Measurements from ENCODE around the gene CTBP2. TPM values are rescaled to one million over a fixed set of nuclear protein-coding genes. Genes with fewer than 3 reads are reported as not detected.

Gene CTBP2
- total RNA-seq, 4 donors from 2014 or later = 65.9 to 129 (median 71.2) TPM

DNA sequence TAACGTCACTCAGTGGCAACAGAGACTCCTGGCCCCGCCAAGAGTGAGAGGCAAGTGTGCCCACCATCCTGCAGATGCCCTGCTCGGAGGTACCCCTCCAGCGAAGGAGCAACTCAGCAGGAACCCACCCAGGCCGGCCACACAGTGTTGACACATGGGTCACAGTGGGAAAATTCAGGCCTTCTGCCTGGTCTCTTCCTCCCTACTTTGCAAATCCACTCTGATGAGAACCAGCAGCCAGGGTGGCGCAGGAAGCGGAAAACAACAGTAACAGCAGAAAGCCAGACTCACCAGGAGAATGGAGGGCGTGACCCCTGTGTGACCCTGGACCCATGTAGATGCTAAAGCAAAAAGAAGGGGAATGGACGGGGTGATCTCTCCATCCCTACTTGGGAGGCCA is 53.8 kb downstream of the CTBP2 start:
- DNase-seq = no peak
- intact Hi-C loops (cut with DNase I; ENCODE audit: low total_unique reads) = no loop called here
- Histone ChIP-seq H3K27ac (no peak overlapping the region), H3K27me3 (no peaks in the 10 kb centered on the region), H3K9me3 (no peaks in the 10 kb centered on the region), H3K4me3 (no peak overlapping the region), H3K36me3 (no peaks in the 10 kb centered on the region), H3K4me1 (peaks cover 5 to 9% of the 10 kb centered on the region in 2 donors)
- no peak for TF ChIP-seq POLR2A (IDR thresholded peaks at IDR 0.05)
- TF ChIP-seq, protein P1, sequence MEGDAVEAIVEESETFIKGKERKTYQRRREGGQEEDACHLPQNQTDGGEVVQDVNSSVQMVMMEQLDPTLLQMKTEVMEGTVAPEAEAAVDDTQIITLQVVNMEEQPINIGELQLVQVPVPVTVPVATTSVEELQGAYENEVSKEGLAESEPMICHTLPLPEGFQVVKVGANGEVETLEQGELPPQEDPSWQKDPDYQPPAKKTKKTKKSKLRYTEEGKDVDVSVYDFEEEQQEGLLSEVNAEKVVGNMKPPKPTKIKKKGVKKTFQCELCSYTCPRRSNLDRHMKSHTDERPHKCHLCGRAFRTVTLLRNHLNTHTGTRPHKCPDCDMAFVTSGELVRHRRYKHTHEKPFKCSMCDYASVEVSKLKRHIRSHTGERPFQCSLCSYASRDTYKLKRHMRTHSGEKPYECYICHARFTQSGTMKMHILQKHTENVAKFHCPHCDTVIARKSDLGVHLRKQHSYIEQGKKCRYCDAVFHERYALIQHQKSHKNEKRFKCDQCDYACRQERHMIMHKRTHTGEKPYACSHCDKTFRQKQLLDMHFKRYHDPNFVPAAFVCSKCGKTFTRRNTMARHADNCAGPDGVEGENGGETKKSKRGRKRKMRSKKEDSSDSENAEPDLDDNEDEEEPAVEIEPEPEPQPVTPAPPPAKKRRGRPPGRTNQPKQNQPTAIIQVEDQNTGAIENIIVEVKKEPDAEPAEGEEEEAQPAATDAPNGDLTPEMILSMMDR (IDR thresholded peaks at IDR 0.05) = no peak

DNA sequence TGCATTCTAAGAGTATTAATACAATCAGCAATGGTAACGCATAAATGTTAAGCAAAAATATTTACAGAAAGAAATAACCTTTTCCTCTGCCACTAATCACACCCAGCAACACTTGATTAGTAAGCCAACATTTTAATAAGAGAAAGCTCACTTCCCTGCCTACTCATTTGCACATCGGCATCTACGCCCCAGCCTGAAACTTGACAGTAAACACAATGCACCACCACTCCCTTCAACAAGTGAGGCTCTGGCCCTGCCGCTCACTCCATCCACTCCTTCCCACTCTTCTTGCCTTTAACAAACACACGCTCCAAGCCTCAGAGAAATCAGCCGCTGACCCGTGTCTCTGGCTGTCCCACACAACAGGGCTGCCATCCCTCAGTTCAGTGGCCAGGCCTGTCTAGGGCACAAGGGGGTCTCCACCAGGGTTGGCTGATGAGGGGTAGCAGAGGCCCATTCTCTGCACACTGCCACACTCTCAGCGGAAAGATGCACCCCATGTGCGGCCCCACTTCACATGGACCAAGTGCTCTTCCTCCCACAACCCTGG is 54.6 kb downstream of the CTBP2 start:
- no peaks in the 10 kb centered on the region for H3K36me3 ChIP-seq
- peak in 1 of 2 donors; percentile 10 for DNase-seq
- peaks cover 5 to 9% of the 10 kb centered on the region in 2 donors for H3K4me1 ChIP-seq
- H3K4me3 ChIP-seq = no peak overlapping the region
- H3K9me3 ChIP-seq = no peaks in the 10 kb centered on the region
- TF ChIP-seq, protein P1 (IDR thresholded peaks at IDR 0.05) = no peak
- TF ChIP-seq POLR2A (IDR thresholded peaks at IDR 0.05) = no peak
- no peaks in the 10 kb centered on the region for H3K27me3 ChIP-seq
- intact Hi-C loops (cut with DNase I; ENCODE audit: low total_unique reads) = no loop called here
- H3K27ac ChIP-seq = no peak overlapping the region

GRCh38 chr10:125105155-125105554 is 55.2 kb downstream of the CTBP2 start:
- H3K4me1 ChIP-seq = peaks cover 5 to 9% of the 10 kb centered on the region in 2 donors
- intact Hi-C loops (cut with DNase I; ENCODE audit: low total_unique reads) = no loop called here
- no peaks in the 10 kb centered on the region for H3K36me3 ChIP-seq

DNA sequence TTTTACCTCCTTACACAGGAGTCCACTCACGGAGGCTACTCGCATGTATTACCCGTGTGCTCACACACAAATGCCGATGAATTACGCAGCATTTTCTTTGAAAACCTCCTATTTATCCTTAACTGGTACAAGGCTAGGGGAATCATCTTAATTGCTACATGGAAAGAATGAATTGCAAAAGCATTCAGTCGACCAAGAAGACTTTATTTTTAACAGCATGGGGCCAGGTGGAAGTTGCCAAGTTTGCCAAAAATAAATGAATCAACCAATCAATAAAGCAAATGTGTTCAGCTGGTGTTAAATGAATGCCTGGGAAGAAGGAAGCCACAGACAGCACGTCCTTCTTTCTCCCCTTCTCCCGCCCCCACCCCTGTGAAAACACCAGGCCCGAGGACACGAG is 55.8 kb downstream of the CTBP2 start:
- Histone ChIP-seq H3K36me3 (no peaks in the 10 kb centered on the region), H3K9me3 (no peaks in the 10 kb centered on the region), H3K4me3 (no peak overlapping the region), H3K27me3 (no peaks in the 10 kb centered on the region), H3K4me1 (peaks cover 5 to 9% of the 10 kb centered on the region in 2 donors), H3K27ac (no peak overlapping the region)
- intact Hi-C loops (cut with DNase I; ENCODE audit: low total_unique reads) = no loop called here
- TF ChIP-seq, protein P1 (IDR thresholded peaks at IDR 0.05) = no peak
- no peak for TF ChIP-seq POLR2A (IDR thresholded peaks at IDR 0.05)
- DNase-seq = peak in 1 of 2 donors; percentile 1

More at GRCh38 chr10:125105155-125105554, 55.2 kb downstream of the CTBP2 start:
- Histone ChIP-seq H3K9me3 (no peaks in the 10 kb centered on the region), H3K27me3 (no peaks in the 10 kb centered on the region), H3K27ac (no peak overlapping the region), H3K4me3 (no peak overlapping the region)
- no peak for DNase-seq
- no peak for TF ChIP-seq POLR2A (IDR thresholded peaks at IDR 0.05)
- TF ChIP-seq, protein P1 (IDR thresholded peaks at IDR 0.05) = no peak

GRCh38 chr10:125103924-125104323 is 56.4 kb downstream of the CTBP2 start:
- Histone ChIP-seq H3K27ac (no peak overlapping the region), H3K9me3 (no peaks in the 10 kb centered on the region), H3K4me1 (peaks cover 5 to 9% of the 10 kb centered on the region in 2 donors), H3K27me3 (no peaks in the 10 kb centered on the region), H3K36me3 (no peaks in the 10 kb centered on the region), H3K4me3 (no peak overlapping the region)
- no peak for DNase-seq
- TF ChIP-seq, protein P1 (IDR thresholded peaks at IDR 0.05) = no peak
- TF ChIP-seq POLR2A (IDR thresholded peaks at IDR 0.05) = no peak
- intact Hi-C loops (cut with DNase I; ENCODE audit: low total_unique reads) = no loop called here
